Fibroblast of skin of right biceps (primary cell): ENCODE measurements around the gene MCUR1.
"Not testable (repeated sequence)": the region's sequence is repeated elsewhere in the genome, so short reads cannot be mapped to it uniquely, and the experiment has no call there.

Experiments
- DNase-seq: peaks from one replicate; pipeline ENCODE4 v3.0.0-alpha.2; 2013

MCUR1 gene

DNA sequence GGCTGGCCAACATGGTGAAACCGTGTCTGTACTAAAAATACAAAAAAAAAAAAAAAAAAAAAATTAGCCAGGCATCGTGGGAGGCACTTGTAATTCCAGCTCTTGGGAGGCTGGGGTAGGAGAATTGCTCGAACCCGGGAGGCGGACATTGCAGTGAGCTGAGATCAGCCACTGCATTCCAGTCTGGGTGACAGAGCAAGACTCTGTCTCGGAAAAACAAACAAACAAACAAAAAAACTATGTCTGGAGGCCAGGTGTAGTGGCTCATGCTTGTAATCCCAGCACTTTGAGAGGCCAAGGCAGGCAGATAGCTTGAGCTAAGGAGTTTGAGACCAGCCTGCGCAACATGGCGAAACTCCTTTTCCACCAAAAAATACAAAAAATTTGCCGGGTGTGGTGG is 38.9 kb downstream of the MCUR1 start:
- DNase-seq = not testable (repeated sequence)

DNA sequence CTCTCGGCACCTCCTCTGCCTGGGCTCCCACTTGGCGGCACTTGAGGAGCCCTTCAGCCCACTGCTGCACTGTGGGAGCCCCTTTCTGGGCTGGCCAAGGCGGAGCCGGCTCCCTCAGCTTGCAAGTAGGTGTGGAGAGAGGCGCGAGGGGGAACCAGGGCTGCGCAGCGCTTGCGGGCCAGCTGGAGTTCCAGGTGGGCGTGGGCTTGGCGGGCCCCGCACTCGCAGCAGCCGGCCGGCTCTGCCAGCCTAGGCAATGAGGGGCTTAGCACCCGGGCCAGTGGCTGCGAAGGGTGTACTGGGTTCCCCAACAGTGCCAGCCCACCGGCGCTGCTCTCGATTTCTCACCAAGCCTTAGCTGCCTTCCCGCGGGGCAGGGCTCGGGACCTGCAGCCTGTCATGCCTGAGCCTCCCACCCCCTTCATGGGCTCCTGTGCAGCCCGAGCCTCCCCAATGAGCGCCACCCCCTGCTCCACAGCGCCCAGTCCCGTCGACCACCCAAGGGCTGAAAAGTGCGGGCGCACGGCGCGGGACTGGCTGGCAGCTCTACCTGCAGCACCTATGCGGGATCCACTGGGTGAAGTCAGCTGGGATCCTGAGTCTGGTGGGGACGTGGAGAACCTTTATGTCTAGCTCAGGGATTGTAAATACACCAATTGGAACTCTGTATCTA is 41.9 kb downstream of the MCUR1 start:
- not testable (repeated sequence) for DNase-seq

DNA sequence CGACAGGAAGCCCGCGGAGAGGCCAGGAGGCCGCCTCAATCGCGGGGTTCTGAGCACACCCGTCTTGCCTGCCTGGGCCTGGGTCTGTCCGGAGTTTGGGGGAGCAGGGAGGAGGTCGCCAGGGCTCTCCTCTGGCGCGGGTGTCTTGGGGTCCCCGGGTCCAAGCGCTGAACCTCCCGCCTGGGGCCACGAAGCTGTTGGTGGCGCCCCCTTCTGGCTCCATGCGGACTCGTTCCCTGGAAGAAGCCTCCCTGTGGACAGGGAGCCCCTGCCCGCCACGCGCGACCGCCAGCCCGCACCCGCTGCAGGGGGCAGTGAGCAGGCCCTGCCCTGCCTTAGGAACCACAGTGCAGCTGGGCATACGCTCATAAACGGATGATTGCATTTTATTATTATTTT is 44.7 kb downstream of the MCUR1 start:
- DNase-seq = no peak

DNA sequence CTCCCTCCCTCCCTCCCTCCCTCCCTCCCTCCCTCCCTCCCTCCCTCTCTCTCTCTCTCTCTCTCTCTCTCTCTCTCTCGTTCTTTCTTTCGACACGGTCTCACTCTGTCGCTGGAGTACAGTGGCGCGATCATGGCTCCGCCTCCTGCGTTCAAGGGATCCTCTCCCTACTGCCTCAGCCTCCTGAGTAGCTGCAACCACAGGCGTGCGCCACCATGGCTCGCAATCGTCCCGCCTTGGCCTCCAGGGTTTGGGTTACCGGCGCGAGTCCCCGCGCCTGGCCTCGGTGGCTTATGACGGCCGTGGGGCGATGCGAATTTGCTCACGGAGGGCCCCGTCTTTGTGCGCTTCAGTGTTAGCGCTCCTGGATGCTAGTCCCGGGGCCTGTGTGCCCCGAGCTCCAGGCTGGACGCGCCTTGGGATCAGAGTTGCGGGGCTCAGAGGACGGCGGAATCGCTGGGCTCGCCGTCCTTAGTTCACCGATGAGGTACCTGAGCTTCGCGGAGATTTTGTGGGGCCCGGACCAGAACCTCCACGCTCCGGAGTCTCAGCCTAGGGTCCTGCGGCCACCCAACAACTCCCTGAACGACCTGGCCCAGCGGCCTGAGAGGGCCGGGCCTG is 45.2 kb downstream of the MCUR1 start:
- no peak for DNase-seq

- peak; percentile 68 for DNase-seq
These were observed 47.1 kb downstream of the MCUR1 start for GRCh38 chr6:13767121-13767808.

GRCh38 chr6:13766201-13766634 is 48.1 kb downstream of the MCUR1 start:
- DNase-seq = peak; percentile 85

GRCh38 chr6:13765570-13765969 is 48.8 kb downstream of the MCUR1 start:
- DNase-seq = peak; percentile 69

DNA sequence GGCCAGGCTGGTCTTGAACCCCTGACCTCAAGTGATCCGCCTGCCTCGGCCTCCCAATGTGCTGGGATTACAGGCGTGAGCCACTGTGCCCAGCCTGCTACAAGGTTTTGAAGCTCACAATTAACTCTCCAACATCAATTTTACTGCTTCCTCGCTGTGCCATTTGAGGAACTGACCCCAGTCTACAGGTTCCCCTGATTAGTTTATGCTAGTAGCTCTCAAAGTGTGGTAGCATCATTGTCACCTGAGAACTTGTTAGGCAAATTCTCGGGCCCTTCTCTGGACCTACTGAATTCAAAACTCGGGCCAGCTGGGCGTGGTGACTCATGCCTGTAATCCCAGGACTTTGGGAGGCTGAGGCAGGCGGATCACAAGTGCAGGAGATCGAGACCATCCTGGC is 49.4 kb downstream of the MCUR1 start:
- no peak for DNase-seq

DNA sequence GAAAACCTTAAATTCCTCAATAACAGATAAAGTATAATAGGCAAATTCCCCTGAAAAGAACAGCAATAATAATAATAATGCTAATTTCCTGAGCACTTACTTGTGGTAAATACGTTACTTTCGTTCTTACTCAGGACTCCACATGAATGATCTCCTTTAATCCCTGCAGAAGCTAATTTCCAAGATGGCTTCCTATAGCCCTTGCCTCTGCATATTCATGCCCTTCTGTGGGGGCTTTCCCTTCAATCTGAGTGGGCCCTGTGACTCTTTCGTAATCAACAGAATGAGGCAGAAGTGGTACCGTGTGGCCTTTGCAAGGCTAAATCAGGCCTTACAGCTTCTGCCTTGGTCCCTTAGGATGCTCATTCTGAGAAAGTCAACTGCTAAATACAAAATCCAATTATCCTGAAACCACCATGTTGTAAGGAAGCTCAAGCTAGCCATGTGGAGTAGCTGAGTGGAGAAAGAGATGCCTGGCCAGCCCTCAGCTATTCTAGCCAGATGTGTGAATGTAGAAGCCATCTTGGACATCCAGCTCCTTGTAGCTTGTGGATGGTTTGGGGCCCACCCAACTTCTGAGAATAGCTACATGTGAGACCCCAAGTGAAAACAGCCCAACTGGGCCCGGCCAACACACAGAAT is 50.5 kb downstream of the MCUR1 start:
- no peak for DNase-seq

DNA sequence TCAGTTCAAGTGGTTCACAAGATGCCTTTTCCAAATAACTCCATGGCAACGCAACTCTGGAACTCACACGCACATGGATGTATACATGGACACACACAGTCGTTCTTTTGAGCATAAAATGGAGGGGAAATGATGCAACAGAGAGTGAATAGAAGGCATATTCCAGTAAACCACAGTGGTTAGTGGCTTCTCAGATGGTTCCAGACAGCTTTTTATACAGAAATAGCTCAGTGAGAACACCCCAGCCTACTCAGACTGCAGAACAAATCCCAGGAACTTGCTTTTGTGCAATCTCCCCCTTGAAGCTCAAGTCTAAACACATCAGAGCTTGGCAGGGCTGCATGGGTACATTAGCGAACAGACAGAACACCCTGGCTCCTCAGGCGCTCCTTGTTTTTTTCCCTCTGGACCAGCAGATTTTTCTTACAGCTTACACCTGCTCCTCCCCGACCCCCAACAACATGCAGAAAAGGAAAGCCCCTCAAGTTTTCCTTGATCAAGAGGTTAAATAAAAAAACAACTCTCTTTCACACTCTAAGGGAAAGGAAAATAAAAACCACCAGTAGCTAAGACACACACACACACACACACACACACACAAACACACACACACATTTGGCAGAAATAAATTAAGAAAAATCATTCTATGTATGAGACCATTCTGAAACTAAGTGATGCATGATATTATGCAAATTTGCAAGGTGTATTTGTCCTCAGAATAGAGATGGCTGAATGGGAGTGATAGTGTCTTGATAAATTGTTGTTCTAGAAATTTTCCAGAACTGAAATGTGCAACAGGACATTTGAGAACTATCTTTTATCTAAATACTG is 51.5 kb downstream of the MCUR1 start:
- DNase-seq = peak; percentile 96

DNA sequence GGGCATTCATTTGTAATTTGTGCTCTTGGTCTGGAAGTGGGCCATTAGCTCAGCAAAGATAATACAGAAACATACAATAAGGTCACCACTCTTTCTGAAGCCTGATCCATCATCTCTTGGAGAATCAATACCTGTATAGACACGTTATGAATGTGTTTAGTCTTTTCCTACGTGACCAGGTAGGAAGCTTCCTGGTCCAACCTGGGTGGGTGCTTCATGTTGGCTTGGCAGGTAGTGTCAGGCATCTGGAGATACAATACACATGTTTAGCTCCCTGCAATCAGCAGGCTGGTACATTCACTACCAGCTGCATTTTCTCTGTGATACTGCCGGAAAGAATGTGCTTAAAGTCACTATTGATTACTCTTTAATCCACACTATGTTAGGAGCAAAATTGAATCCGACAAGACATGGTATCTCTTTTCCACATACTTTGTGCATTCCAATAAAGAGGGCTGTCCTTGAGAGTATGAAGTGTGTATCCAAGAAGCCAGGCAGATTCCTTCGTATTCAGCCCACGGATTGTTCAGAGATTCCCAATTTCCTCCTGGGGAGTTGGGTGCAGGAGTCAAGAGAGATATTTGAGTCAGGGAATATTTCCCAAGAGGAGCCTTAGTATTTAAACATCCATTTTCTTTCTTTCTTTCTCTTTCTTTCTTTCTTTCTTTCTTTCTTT is 52.9 kb downstream of the MCUR1 start:
- peak; percentile 69 for DNase-seq

DNA sequence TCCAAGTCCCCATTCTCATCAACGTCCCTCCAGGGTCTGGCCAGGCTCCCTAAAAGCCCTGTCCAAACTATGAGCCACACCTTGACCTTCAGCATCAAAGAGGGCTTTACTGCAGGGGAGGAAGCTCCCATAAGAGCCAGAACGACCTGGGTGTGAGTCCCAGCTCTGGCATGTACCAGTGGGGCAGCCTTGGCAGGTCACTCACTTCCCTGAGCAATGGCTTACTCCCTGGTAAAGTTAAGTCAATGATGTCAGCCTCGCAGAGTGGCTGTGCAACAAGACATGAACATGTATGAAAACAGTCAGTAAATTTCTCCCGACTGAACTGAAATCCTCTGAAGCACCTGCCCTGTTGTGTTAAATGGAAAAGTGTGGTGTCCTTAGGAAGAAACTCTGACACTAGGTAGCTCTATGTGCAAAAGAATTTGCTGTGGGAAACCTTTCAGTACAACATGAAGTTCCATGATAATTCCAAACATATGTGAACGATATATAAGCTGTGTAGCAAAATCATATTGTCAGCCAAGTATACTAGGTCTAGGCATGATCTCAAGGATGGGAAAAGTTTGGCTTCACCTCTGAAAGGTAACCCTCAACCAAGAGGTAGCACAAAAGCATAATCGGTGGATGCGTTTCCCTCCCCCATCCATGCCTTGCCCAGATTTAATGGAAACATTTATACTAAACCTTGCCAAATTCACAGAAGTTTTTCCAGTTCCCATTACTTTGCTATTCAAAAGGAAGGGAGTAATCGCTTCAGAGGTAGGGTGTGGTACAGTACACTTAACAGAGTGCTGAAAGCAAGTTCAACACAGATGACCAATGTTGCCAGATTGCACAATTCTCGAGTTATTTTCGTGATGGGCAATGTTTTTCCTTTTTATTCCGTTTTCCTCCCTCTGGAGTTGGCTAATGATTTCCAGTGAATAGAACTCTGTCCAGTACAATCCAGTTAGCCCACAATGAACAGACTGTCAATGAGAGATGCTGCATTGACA is 53.8 kb downstream of the MCUR1 start:
- DNase-seq = peak; percentile 71

GRCh38 chr6:13759025-13759424 is 55.3 kb downstream of the MCUR1 start:
- no peak for DNase-seq

DNA sequence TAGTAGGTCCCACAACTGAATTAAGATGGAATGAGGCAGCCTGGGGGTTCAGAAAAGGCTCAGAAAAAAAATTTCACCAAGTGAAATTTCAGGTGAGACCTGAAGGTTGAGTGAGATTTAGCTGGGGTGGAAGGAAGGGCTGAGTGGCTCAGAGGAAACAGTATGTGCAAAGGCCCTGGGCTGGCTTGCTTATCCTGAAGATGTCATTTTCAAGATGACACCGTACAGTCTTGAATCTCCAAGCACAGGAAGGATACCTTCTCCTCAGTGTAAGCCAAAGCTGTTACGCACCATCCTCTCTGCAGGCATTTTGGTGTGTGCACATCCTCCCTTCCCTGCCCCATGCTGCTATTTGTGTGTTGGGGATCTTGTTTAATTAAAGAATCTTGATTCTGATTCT is 59.7 kb downstream of the MCUR1 start:
- no peak for DNase-seq

- no peak for DNase-seq
These were observed 70.6 kb downstream of the MCUR1 start for GRCh38 chr6:13743736-13744127.

DNA sequence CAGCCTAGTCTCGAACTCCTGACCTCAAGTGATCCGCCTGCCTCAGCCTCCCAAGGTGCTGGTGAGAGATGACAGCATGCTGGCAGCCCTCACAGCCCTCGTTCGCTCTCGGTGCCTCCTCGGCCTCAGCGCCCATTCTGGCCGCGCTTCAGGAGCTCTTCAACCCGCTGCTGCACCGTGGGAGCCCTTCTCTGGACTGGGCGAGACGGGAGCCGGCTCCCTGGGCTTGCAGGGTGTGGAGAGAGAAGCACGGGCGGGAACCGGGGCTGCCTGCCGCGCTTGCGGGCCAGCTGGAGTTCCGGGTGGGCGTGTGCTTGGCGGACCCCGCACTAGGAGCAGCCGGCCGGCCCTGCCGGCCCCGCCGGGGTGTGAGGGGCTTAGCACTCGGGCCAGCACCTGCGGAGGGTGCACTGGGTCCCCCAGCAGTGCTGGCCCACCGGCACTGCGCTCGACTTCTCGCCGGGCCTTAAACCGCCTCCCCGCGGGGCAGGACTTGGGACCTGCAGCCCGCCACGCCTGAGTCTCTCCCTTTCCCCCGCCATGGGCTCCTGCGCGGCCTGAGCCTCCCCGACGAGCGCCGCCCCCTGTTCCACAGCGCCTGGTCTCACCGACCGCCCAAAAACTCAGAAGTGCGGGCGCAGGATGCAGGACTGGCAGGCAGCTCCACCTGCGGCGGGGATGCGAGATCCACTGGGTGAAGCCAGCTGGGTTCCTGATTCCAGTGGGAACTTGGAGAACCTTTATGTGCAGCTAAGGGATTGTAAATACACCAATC is 71.2 kb downstream of the MCUR1 start:
- DNase-seq = no peak

DNA sequence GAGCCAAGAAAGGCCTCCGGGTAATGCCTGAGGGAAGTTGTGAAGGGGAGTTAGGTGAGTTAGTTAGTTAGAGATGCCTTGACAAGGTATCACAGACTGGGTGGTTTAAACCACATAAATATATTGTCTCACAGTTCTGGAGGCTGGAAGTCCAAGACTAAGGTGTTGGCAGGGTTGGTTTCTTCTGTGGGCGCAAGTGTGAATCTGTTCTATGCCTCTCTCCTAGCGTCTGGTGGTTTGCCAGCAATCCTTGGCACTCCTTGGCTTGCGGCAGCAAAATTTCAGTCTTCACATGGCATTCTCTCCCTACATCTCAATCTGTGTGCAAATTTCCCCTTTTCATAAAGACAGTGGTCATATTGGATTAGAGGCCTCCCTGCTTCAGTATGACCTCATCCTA is 73.0 kb downstream of the MCUR1 start:
- no peak for DNase-seq
